Thyroid gland (tissue), 4 donors: Measurements from ENCODE around the gene SAG. TPM values are rescaled to one million over a fixed set of nuclear protein-coding genes. Genes with fewer than 3 reads are reported as not detected.

Experiments
- DNase-seq, 2 donors: peaks; one replicate each; pipeline ENCODE4 v3.0.0-alpha.2; 2019
- H3K27ac ChIP-seq, 3 donors: fragments of 200-600 bp; sonication (generic); 1 replicate in 2 of 3; 2 replicates in 1 of 3; pipeline ENCODE4 v1.5.1; 2016 to 2019; ENCODE audit warnings: mild to moderate bottlenecking in 1 of 3, moderate library complexity in 1 of 3
- H3K27me3 ChIP-seq: fragments of 200-600 bp; sonication (generic); one replicate; pipeline ENCODE4 v1.5.1; 2019
- H3K36me3 ChIP-seq, 2 donors: fragments of 200-600 bp; sonication (generic); one replicate each; pipeline ENCODE4 v1.5.1; 2016 to 2019
- H3K4me1 ChIP-seq, 2 donors: fragments of 200-600 bp; sonication (generic); one replicate each; pipeline ENCODE4 v1.5.1; 2017 to 2019
- H3K4me3 ChIP-seq, 3 donors: fragments of 200-600 bp; sonication (generic); replicated peaks in 1 of 3; 1 replicate in 2 of 3; 2 replicates in 1 of 3; pipeline ENCODE4 v1.5.1; 2016; ENCODE audit warnings: mild to moderate bottlenecking in 1 of 3
- H3K9me3 ChIP-seq: fragments of 200-600 bp; sonication (generic); one replicate; pipeline ENCODE4 v1.5.1; 2017
- POLR2A ChIP-seq, 2 donors: fragments of 450-650 bp; IDR thresholded peaks; one replicate each; pipeline ENCODE4 v1.6.1; 2017; ENCODE audit warnings: antibody characterized with exemption in 2 of 2, mild to moderate bottlenecking in 2 of 2, moderate library complexity in 1 of 2
- WGBS, 2 donors: methylation state at CpG; one replicate each; pipeline ENCODE4 v1.1.5; 2017; 5-methylcytosine and 5-hydroxymethylcytosine counted together
- intact Hi-C: fragments of 100-400 bp; cut with DNase I; formaldehyde crosslinking; loops from one replicate; pipeline ENCODE4 v1.15.1; 2023
- small RNA-seq: library from RNA; depleted of rRNA; stranded (forward); fragments of <200 nt; gene quantifications from one replicate; pipeline ENCODE3, GENCODE V24; 2016
- total RNA-seq, 4 donors: library from RNA; depleted of rRNA; stranded (reverse); fragments of >200 nt; gene quantifications; one replicate each; pipeline ENCODE4 v1.2.3, GENCODE V29; 2016
- TF ChIP-seq, protein P1 (sequence below), 6 experiments: fragments of 200-600 bp in 3 of 6; fragments of 450-650 bp in 3 of 6; sonication (generic) in 3 of 6; IDR thresholded peaks; one replicate each; pipeline ENCODE4 v1.5.1; 2016 to 2019; ENCODE audit warnings: antibody characterized with exemption in 6 of 6, mild to moderate bottlenecking in 2 of 6, inconsistent platforms in 1 of 6, moderate library complexity in 1 of 6

SAG gene
- total RNA-seq, 4 donors from 2014 or later, result 0.21 TPM; not detected in 3

DNA sequence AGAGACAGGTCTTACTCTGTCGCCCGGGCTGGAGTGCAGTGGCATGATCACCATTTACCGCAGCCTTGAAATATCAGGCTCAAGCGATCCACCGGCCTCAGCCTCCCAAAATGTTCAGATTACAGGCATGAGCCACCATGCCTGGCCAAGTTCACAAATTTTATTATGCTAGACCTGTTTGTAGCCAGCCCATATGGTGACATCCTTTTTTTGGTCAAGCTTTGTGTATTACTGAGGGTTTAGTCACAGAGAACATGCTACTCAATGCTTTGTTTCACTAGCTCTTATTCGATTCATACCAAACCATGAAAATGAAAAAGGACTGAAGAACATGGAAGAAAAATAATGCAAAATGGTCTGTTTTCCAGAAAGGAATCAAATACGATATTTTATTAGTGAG lies 88.1 kb downstream of the SAG start:
- H3K27ac ChIP-seq, result no peak overlapping the region
- H3K9me3 ChIP-seq, result no peaks in the 10 kb centered on the region
- no peak for DNase-seq
- TF ChIP-seq, protein P1, sequence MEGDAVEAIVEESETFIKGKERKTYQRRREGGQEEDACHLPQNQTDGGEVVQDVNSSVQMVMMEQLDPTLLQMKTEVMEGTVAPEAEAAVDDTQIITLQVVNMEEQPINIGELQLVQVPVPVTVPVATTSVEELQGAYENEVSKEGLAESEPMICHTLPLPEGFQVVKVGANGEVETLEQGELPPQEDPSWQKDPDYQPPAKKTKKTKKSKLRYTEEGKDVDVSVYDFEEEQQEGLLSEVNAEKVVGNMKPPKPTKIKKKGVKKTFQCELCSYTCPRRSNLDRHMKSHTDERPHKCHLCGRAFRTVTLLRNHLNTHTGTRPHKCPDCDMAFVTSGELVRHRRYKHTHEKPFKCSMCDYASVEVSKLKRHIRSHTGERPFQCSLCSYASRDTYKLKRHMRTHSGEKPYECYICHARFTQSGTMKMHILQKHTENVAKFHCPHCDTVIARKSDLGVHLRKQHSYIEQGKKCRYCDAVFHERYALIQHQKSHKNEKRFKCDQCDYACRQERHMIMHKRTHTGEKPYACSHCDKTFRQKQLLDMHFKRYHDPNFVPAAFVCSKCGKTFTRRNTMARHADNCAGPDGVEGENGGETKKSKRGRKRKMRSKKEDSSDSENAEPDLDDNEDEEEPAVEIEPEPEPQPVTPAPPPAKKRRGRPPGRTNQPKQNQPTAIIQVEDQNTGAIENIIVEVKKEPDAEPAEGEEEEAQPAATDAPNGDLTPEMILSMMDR (IDR thresholded peaks at IDR 0.05), result no peak
- no peak for TF ChIP-seq POLR2A (IDR thresholded peaks at IDR 0.05)
- no peaks in the 10 kb centered on the region for H3K27me3 ChIP-seq
- H3K36me3 ChIP-seq, result peaks cover 0 to 3% of the 10 kb centered on the region in 2 donors
- intact Hi-C loops, result no loop called here
- no peaks in the 10 kb centered on the region for H3K4me1 ChIP-seq
- 96 to 97% methylated on average over 7 of the region's 7 CpGs for WGBS, 2 donors
- H3K4me3 ChIP-seq, result no peak overlapping the region

Small RNA genes lying within 50 kb of the gene (small RNA-seq; reads per million reads assigned to genes)
- not detected for gene RF00019
- 422 reads per million, percentile 98 among the genes with 10 or more reads in this experiment for gene SCARNA5
- 65.3 reads per million, percentile 96 among the genes with 10 or more reads in this experiment for gene SCARNA6

Other genes with a start within 250 kb of the SAG start
- 10 to 100 TPM in 2 of 4 donors, 1 to 10 TPM in 2; 7.1 to 13.4 (median 10.5) TPM for gene INPP5D, start 247.5 kb upstream of the SAG start, total RNA-seq
- 100 to 1,000 TPM in 1 of 4 donors, 10 to 100 TPM in 3; 52.7 to 112 (median 78.9) TPM for gene ATG16L1, start 56.1 kb upstream of the SAG start, total RNA-seq
- 10 to 100 TPM; 22.3 to 71.7 (median 27.3) TPM for gene DGKD, start 46.7 kb downstream of the SAG start, total RNA-seq